Retina (tissue), 1 donor: ENCODE data around the gene CLRN2.
A peak's percentile ranks its signal among the peaks of the same experiment; 100 is the strongest.
"Not testable (repeated sequence)": the region's sequence is repeated elsewhere in the genome, so short reads cannot be mapped to it uniquely, and the experiment has no call there.

Source experiments
- DNase-seq: peaks from one replicate; pipeline ENCODE4 v3.0.0-alpha.2; 2016

Gene CLRN2

DNA sequence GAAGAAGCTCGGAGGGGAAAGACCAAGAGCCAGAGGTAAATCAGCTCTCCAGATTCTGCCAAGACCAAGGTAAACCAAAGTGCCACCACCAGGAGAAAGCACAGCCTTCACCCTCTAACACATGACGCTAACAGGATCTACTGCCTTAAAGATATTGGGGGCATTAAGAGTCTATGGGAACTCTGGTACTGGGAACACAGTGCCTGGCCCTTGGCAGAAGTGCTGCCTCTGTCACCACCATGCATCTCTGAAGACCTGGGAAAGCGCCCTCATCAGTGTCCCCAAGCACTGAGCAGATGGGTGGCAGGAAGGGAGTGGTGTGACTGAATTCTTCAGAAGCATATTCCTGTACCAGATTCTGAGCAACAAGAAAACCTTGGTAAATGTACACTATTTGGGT is 4.4 kb upstream of the CLRN2 start:
- DNase-seq: no peak

DNA sequence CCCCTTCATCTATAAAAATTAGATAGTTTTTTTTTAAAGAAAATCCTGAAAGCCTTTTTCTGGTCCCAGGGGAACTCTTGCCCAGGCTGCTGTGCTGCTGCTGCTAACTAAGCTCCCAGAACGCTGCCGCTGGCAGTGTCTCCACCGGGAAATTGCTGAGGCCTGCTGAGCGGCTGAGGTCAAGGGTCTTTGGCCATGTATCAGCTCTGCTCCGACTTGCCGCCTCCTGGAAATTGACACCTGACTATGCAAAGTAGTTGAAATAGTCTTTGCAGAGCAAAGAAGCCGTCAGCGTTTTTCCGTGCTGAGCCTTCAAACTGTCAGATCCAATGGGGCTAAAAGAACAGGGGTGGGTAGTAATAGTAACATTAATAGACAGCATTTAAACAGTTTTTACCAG is 3.9 kb upstream of the CLRN2 start:
- no peak for DNase-seq

DNA sequence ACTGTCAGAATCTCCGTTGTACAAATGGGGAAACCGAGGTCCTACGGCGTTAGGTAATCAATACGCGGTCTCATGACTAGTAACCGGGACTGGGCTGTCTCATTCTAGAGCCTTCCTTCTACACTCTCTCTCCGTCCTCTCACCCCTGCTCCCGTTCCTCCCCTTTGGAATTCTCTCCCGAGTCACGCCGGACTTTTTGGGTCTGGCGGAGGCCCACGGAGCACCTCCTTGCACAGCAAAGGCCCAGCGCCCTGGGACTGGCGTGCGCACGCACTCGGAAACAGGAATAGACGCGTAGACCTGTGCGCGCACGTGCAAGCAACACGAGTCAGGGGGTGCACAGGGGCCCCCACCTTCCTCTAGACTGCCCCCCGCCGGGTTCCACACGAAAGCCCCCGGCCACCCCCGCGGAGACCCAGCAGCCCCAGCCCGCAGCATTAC is 3.4 kb upstream of the CLRN2 start:
- peak; percentile 74 for DNase-seq

DNA sequence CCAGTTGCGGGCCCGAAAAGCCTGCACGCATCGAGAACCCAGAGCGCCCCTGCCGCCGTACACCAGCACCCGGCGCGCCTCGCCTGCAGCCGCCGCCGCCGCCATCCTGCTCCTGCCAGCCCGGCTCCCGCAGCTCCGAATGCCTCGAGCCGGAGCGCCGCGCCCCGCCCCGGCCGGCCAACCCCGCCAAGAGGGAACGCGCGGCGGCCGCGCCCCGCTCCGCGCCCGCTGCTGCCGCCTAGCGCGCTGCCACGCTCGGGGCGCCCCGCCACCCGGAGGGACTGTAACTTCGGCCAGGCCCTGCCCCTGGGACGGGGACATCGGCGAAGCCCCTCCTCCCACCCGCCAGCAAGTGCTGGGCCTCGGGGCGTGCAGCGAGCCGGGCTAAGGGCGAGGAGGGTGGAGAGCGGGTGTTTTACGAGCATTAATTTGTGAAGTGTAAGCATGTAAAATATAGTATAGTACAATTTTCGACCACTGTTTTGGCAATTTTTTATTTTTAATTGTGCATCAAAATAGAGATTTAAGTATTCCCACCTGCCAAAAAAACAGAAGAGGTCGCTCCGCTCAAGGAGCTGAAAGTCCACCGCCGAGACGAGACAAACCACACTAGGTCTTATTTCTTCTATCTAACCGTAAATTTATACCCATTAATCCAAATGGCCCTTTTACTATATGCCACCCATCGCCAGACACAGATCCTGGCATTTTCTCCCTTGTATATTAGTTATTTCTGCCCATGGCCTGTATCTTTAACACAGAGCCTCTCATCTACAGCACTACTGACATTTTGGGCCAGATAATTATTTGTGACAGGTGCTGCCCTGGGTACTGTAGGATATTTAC is 2.8 kb upstream of the CLRN2 start, which contains the start of gene QDPR:
TSS of gene QDPR (minus strand) at position 141 of the 846 bp plus-strand sequence. CDS start at position 105, 36 bp downstream.
- DNase-seq: peak; percentile 82

DNA sequence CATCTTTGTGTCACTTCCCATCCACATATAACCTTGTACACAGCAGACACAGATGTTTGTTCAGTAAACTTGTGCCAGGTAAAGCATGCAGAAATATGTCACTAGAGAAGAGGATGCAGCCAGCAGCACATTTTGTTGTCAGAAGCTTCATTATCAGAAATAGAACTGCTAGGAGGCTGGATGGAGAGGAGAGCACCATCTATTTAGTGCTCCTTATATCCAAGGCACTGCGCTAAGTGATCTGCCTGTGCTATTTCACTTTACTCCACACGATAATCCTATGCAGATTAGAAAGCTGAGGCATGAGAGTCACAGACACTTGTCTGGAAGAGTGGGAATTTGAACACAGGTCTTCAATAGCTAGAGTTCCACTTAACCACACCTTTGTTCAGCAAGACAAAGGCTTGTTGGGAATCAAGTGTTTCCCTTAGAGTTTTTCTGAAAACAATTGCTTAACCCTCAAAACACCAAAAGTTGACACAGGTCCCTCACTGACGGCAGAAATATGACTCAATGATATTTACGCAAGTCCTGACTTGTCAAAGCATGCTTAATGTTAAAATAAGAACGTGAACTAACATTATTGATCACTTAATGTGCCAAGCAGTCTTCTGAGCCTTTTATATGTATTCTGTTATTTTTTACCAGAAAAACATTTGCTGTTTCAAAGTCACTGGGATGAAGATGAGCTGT is 1.8 kb upstream of the CLRN2 start:
- no peak for DNase-seq

DNA sequence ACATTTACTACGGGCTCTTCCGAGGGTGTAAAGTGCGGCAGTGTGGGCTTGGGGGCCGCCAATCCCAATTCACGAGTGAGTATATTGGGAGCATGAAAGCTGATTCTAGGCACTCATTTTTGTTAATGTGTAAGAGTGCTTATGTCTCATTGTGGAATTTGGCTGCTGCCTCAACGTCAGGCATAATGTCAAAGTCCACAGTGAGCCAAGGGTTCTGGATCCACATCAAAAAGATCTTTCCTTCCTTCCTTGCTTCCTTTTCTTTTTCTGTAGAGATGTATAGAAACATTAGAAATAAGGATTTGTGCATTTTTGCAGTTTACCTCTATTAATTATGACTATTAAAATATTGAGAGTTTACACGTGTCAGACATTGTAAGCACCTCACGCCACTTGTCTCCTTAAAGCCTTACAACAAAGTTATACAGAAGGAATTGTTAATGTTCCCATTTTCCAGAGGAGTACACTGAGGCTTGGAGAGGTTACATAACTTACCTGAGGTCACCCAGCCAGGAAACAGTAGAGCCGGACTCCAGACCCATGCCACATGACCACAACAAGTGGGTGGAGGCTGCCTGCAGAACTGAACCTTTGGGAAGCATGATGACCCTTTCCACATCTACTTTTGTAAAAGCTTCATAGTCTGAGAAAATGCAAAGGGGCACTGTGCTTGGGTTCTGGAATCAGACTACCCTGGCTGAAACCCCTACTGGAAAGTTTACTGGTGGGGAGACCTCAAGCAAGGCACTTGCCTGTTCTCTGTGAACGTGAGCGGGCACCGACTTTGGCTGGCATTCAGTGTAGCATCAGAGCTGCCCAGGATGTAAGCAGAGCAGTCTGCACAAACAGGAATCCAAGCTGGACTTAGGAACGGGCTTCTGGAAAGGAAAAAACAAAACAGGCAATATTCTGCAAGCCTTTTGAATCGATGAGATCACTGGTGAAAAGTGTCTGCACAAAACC is 761 bp downstream of the CLRN2 start:
- no peak for DNase-seq

DNA sequence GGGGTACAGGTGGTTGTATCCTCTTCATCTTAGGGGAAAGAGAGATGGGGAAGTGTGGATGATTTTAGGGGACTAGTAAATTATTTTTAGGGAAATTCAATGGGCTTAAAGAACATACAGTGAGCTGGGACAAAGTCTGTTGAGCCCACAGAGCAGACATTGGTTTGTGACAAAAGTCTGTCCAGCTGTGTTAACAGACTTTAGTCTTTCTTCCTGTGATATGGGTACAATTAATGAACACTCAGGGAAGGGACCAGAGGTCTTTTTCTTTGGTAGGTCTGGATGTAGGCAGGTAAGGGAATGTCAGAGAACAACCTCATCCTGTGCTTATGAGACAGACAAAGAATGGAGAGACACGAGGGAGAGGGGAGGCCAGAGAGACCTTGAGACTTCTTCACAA is 2.0 kb downstream of the CLRN2 start:
- no peak for DNase-seq

DNA sequence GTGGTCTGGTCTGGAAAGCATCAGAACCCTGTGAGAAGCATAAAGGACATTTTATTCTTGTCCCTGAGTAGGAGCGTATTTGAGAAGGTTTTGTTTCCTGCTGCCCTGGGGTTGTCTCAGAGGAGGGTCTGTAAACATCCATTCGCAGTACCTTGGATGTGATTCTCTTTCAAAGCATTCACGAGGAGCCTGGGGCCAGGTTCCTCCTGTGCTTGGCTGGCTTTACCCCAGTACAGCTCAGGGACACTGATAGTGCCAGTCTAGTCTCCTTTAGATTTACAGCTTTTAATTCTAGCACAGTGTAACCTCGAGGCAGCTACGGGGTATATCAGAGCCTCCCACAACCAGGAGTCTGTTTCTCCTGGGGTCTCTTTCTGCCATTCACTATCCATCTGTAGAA is 2.7 kb downstream of the CLRN2 start:
- no peak for DNase-seq

DNA sequence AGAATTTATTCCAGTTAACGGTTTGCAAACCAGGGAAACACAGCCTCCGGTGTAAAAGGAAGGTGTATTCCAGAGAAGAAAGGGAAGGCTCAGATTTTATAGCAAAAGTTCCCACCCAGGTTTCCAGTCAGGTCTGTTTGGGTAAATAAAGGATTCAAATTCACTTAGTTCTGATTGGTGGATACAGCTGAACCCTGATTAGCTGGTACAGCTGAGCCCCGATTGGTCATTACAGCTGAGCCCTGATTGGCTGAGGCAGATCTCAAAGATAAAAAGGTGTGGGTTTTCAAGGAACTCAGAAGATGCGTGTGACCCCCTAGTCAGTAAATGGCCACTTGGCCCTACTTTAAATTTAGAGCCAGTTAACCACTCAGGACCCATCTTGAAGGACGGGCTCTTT is 6.6 kb downstream of the CLRN2 start:
- DNase-seq: no peak

DNA sequence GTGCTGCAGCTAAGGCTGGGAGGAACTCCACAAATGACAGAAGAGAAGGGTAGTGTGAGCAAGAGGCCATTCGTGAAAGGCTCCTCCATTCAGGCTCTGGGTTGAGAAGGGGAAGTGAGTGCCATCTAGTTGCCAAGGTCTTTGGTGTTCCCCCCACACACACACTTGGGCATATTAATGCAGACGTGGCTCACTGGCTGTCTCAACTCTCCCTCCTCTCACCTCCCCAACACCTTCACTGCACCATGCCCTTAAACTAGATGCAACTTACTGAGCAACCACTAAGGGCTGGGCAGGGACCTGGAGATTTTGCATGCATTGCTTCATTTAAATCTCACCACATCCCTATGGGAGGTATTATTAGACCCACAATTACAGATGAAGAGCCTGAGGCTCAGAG is 8.7 kb downstream of the CLRN2 start:
- no peak for DNase-seq

DNA sequence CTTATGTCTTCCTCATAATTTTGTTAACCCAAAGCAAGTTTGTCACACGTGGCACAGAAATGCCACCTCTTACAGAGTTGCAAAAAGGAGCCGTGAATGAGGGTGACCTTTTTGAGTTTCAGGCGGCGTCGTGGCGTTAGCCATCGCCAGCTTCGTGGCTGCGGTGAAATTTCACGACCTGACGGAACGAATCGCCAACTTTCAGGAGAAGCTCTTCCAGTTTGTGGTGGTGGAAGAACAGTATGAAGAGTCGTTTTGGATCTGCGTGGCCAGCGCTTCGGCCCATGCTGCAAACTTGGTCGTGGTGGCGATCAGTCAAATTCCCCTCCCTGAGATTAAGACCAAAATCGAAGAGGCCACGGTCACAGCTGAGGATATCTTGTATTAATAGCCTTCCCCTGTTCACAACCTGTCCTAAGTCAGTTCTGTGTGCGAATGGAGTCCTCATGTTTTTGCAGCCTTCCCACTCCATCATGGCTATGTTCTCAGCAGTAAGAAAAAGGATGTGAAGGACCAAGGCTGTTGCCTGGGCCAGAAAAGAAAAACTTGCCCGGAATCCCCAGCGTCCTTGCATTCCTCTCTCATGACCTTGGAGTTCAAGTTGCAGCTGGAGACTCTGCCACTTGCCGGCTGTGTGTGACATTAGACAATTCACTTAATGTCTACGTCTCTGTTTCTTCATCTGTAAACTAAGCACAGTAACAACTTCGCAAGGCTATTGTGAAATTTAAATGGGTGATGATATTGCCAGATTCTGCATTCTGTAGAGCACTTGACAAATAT is 11.9 kb downstream of the CLRN2 start:
- DNase-seq: no peak

DNA sequence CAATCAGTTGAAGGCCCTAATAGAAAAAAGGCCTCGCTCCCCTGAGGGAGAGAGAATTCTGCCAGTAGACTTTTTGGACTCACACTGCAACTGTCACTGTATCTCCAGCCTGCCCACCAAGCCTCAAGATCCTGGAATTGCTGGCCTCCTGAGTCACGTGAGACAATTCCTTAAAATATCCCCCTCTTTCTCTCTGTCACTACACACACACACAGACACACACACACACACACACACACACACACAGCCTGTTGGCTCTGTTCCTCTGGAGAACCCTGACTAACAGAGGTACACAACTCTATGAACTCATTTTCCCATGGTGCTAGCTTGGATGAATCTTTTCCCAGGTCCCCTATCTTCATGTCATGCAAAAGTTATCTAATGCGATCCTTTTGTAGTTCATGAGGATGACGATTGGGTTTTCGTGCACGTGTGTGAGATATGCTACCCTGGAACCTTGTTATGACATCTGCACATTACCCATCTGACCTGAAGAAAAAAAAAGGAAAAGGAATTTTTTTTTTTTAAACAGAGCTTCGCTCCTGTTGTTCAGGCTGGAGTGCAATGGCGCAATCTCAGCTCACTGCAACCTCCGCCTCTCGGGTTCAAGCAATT is 13.7 kb downstream of the CLRN2 start:
- DNase-seq: no peak

DNA sequence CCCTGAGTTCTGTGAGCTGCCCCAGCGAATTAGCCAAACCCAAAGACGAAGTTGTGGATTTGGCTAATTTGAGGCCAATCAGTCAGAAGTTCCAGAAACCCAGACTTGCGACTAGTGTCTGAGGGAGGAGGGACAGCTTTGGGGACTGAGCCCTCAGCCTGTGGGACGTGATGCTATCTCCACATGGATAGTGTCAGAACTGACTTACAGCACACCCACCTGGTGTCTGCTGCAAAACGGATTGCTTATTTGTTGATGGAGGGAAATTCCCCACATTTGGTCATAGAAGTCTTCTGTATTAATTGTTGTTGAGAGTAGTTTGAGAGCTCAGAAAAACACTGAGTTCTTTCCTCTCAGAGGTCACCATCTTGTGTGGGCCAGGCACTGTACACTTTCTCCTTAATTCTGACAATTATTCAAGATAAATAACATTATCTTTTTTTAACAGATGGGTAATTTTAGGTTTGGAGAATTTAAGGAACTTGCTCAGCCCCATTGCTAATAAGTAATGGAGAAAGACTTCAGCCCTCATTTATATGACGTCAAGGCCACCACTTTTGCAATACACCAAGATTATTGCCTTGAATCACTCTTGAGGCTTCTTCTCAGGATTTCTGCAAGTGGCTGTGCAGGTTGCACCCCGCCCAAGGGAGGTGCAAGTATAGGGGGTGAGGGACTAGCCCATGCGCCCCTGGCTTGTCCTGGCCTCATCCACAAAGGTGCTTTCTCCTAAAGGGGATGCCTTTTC is 16.7 kb downstream of the CLRN2 start:
- DNase-seq: no peak

DNA sequence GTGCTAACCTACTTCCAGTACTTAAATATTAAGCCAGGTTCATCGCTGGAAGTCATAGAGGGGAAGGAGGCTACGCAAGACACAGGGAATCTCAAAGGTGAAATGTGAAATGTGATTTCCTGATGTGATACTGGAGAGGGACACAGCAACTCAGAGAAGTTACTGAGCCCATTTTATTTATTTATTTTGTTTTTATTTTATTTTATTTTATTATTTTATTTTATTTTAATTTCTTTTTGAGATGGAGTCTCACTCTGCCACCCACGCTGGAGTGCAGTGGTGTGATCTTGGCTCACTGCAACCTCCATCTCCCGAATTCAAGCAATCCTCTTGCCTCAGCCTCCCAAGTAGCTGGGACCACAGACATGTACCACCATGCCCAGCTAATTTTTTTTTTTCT is 19.7 kb downstream of the CLRN2 start:
- no peak for DNase-seq

DNA sequence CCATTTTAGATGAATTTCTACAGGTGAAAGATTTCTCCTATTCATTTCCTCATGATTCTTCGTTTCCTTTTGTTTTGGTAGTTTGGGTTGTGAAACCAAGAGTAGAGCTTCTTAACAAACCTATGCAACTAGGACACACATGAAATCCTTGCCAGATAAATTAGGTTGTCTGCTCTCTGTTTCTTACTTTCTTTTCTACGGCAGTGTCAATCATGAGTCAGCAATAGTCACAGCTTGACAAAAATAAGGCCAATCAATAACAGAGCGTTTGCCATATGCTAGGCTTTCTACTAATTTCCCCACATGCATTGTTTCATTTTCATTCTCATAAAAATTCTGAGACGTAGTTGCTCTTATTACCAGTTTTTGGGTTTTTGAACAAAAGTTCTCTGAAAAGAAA is 20.3 kb downstream of the CLRN2 start:
- no peak for DNase-seq

DNA sequence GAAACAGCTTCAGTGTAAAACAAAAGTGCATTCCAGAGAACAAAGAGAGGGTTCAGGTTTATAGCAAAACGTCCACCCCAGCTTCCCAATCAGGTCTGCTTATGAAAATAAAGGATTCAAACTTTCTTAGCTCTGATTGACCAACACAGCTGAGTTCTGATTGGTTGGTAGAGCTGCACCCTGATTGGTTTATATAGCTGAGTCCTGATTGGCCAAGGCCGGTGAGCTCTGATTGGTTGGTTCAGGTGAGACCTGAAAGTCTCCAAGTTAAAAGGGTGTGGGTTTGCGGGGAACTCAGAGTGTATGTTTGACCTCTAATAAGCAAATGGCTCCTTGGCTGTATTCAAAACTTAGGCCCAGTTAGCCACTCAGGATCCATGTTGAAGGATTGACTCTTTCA is 20.9 kb downstream of the CLRN2 start:
- no peak for DNase-seq

DNA sequence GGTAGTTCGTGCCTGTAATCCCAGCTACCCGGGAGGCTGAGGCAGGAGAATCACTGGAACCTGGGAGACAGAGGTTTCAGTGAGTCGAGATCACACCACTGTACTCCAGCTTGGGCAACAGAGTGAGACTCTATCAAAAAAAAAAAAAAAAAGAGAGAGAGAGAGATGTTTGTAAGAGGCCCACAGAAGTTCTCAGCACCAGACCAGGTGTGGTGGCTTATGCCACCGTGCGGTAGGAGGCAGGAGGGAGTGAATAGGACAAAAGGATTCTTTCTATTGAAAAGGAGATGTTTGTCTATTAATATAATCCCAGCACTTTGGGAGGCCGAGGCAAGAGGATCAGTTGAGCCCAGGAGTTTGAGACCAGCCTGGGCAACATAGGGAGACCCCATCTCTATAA is 22.1 kb downstream of the CLRN2 start:
- DNase-seq: not testable (repeated sequence)

DNA sequence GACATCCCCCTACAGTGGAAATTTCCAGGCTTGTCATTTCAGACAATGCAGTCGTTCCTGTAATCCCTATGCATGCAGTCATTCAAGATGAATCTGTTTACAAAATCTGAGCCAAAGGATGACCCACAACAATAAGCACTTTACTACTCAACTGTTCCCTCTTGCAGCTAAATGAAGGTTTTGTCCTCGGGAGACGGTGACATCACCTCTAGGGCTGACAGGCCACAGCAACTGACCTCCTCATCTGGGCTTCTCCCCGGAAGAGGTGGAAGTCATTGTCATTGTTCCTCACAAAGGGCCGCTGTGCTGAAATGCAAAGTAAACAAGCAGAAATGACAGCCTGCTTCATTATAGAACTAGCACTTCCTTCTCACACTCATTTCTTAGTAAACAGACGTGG is 29.2 kb downstream of the CLRN2 start:
- peak; percentile 57 for DNase-seq

DNA sequence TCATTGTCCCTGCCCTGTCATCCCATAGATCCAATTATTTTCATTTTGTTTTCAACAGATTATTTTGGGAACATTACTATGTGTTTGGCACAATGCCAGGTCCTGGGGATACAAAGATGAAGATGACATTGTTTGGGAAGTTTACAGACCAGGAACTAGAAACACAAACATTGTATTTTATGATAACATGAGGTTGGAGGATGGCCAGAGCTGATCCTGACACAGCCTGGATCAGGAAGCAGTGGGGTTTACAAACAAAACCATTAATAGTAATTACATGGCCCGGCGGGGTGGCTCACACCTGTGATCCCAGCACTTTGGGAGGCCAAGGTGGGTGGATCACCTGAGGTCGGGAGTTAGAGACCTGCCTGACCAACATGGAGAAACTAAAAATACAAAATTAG is 29.9 kb downstream of the CLRN2 start:
- no peak for DNase-seq

DNA sequence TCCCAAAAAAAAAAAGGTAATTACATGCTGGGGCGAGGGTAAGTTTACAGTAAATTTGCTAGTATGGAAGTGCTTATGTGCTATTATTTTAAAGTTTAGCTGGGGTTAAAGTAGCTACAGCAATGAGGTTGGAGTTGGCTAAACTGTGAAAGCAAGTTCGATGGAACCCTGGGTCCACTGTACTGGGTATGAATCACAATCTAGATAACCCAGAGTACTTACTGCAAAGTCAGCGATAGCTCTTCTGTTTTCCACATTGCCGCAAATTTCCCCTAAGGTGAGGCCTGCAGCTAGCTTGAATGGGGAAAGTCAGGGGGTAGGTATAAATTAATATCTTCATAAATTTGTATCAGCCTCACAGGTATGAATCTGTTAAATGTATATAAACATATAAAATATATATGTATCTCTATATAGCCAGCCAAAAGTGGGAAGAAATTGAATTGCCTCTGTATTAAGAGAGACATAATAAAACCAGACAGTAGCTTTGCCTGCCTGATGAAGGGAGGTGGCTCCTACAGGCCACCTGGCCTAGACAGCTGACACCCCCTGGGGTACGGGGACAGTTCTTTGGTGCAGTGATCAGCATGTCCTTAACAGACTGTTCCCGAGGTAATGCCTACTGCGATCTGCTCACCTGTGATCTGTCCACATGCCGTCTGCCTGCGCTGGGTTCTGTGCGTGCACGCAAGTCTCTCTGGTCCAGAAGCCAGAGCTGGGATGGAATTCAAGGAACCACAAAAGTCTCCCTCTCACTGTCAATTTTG is 30.6 kb downstream of the CLRN2 start:
- DNase-seq: no peak
